GM21526 (cell line): Measurements from ENCODE around the gene GAB4.
"Not testable (repeated sequence)": the region's sequence is repeated elsewhere in the genome, so short reads cannot be mapped to it uniquely, and the experiment has no call there.

Experiments used
- ATAC-seq: cut with Tn5 transposase; IDR thresholded peaks from one replicate; pipeline ENCODE4 v1.9.1; 2021; ENCODE audit warnings: moderate library complexity; ENCODE audit not compliant: unreplicated experiment, low FRiP score

GAB4 gene, protein sequence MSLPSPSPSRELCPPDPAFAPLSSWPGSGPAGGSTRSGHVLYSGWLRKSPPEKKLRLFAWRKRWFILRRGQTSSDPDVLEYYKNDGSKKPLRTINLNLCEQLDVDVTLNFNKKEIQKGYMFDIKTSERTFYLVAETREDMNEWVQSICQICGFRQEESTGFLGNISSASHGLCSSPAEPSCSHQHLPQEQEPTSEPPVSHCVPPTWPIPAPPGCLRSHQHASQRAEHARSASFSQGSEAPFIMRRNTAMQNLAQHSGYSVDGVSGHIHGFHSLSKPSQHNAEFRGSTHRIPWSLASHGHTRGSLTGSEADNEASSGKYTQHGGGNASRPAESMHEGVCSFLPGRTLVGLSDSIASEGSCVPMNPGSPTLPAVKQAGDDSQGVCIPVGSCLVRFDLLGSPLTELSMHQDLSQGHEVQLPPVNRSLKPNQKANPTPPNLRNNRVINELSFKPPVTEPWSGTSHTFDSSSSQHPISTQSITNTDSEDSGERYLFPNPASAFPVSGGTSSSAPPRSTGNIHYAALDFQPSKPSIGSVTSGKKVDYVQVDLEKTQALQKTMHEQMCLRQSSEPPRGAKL

DNA sequence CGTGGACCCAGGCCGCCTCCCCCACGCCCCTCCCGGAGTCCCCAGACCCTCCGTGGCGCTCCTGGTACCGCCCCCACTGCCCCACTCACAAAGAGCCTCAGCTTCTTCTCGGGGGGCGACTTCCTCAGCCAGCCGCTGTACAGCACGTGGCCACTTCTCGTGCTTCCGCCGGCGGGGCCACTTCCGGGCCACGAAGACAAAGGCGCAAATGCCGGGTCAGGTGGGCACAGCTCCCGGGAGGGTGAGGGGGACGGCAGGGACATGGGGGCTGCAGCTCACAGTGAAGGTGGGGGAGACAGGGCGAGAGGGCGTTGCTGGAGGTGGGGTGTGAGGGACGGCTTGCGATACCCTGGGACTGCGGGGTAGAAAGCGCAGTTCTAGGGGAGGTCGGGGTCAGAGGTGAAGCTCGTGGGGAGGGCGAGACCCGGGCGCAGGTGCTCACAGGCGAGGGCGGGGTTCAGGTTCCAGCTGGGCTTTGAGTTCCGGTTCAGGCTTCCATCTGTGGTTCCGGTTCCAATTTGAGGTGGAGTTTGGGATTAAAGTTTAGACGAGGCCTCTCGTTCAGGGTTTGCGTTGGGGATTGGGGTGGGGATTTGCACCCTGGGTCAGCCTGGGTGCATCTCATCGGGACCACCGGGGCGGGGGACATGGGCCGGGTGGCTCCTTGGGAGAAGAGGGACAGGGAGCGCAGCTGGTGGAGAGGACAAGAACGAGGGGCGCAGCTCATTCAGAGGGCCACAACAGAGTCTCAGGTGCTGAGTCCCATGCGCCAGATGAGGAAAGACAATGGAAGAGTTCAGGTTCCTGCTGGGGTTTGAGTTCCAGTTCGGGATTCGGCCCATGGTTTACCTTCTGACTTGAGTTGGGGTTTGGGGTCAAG, at the start of gene GAB4:
Gene GAB4 (minus strand): TSS at position 371 of the 880 bp plus-strand sequence. CDS start 108 bp downstream, at position 263.
- ATAC-seq: no peak

DNA sequence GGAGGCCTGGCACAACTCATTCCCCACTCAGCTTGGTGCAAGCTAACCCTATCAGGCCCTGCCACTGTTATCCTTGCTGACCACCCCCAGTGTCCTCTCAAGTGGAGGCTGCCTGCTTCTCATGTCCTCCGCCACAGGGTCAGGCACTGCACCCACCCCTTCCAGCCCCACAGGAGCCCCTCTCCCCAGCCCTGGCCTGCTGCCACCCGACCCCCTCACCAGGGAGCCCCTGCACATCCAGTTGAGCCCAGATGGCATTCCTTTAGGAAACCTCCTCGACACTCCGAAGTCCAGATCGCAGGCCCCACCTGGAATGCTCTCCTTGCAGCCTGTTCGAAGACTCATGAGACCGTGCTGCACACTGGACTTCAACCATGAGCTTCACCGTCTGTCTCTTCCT, 48.8 kb upstream of the GAB4 start:
- ATAC-seq: no peak

DNA sequence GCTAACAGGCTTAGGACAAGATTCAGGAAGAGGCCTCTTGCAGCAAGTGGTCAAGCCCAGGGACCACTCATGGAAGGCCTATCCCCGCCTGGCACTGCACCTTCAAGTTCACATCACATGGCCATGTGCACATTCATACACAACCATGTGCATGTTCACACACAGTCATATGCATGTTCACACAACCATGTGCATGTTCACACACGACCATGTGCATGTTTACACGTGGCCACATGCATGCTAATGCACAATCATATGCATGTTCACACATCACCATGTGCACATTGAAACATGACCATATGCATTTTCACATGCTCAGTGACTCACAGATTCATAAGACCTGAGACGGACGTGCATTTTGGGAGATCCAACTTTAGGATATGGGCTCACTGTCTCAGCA, 48.0 kb upstream of the GAB4 start:
- no peak for ATAC-seq

DNA sequence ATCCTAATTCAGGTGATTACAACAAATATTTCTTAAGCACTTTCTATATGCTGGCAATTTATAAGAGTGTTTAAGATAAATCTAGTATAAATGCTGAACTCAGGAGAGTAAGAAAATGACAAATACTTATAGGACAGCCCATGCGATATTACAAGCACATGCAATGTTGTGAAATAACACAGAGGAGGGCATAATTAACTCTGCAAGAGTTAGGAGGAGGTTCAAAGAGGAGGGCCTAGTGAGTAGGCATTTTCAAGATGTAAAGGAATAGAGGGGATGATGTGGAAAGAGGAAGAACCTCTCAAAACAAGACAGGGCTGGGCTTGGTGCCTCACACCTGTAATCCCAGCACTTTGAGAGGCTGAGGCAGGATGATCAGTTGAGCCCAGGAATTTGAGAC, 39.6 kb upstream of the GAB4 start:
- no peak for ATAC-seq

DNA sequence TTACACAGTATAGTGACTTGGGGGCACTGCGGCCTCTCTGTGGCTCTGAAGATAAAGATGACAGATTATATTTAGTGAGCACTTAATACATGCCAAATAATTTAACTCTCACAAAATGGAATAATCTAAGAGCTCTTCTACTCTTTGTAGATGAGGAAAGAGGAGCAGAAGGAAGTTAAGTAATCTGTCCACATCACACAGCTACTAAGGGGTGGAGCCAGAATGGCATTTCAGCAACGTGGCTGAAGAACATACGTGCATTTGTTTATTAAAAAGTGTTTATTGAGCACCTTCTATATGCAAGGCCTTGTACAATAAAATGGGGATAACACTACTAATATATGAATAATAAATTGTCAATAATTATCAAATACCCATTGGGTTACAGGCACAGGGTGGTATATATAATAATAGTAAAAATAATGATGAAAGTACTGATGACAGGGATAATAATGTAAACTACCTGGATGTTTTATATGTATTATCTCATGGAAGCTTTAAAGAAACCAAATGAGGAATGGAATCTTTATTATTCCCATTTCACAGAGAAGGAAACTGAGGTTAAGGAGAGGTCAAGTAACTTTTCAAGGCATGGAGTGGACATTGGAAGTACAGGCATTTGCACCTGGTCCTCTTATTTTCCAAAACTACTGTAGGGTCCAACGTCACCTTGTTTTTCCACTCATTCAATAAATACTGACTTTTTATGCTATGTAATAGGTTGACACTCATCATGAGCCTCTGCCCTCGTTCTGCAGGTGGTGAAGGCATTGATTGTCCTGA, 38.7 kb upstream of the GAB4 start:
- no peak for ATAC-seq

DNA sequence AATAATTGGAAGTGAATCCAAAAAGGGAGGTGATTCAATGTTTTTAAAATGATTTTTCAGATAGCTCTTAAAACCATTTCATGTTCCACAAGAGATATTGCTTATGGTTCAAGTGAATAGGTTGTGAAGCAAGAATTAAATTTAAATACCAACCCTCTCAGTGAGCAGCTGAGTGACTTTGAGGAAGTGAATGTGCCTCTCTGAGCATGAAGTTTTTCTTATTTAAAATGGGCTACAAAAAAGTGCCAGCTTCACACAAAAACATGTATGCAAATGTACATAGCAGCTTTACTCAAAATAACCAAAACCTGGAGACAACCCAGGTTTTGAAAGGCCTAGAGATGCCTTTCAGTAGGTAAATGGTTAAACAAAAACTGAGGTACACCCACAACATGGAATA, 35.5 kb upstream of the GAB4 start:
- ATAC-seq: no peak

DNA sequence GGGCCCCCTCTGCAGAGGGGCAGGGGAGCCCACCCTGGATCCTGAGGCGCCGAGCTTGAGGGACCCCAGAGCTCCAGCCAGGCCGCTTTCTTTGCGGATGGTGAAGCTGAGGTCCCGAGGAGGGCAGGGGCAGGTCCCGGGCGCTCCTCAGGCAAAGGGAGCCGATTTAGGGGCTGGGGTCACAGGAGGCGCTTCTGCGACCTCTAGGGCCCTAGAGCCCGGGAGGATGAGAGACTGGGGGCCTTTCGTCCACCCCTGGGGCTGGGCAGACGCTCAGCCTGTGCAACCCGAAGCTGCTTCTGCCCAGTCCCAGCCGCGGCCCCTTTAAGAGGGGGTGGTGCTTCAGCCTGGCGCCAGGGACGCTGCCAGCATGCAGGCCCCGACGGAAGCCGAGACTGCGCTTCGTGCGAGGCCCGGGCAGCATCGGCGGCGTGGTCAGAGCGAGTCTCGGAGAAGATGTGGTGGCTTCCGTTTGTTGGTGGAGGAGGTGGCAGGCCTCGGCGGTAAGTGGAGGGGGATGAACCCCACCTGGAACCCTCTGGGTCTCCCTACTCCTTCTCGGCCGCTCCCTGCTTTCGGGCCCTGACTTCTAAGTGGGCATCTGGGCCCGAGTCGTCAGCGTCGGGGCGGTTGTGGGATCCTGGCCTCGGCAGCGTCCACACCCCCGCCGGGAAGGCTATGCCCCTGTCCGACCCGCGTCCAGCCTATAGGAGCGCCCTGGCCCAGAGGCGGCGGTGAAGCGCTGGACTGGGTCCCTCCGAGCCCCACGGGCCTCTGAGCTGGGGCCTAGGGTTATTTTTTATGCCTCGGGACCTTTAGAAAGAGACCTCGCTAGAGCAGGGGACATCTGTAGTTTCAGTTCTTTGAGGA, 29.1 kb upstream of the GAB4 start:
- ATAC-seq: peak; percentile 63

DNA sequence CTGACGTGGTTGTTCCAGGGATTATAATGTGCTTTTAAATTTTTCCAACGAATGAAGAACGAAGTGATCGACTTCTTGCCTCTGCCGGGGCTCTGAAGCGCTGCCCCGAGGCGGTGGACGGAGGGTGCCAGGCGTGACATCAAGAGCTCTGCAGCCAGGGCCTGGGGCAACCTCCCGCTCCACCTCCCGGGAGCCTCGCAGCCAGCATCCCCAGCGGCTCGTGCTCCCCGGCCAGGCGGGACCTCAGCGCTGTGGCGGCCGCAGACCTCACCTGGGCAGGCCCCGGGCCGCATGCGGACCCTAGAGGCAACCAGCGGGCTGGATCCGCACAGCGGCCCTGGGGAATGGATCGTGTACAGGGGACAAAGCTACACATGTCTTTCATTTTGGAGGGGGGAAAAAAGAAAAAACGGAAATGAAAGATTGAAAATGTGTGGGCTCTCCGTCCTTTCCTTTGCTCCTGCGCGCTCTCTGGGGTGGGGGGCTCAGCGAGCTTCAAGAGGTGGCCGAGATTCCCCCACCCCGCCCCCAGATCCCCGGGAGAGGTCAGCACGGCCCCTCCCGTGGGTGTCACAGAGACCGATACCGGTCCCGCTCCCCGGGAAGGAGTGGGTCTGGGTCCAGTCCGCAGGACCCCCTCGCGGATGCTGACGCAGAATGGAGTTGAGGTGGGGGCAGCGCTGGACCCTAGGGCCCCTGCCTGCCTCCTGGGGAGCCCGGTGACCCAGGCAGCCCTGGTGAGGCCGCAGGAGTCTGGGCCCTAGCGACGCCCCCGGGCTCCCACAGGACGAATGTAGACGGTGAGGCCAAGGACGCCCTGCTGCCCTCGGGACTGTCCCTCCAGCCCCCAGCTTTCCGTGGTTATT, 28.2 kb upstream of the GAB4 start:
- not testable (repeated sequence) for ATAC-seq

DNA sequence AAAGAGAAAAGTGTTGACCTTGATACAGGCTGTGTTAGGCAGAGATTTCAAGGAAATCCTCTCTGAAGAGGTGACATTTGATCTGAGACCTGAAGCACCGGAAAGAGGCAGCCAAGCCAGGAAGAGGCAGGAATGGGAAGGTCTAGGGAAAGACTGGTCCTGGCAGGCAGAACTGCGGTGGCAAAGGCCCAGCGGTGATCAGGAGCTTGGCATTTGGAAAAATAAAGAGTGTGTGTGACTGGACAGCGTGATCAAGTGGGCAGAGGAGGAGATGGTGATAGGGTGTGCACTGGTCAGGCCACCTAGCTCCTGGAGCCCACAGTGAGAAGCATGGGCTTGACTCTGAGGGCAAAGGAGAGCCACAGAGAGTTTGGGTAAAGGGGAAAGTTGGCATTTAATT, 27.2 kb upstream of the GAB4 start:
- no peak for ATAC-seq

DNA sequence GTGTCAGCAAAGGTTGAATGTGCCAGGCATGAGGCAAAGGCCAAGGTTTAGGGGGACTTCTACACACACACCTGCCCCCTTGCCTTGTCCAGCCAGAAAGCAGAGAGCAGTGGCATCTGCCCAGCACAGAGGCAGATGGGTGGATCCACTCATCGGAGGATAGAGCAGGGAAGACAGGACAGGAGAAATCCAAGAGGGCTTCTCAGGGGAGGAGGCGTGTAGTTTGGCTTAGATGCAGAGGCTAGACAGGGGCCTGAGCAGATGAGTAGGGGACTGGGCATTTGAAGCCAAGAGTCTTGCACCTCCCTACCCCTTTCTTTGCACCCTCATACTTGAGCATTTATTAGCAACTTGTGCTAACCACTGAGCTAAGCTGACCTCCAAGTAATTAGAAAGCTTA, 26.5 kb upstream of the GAB4 start:
- not testable (repeated sequence) for ATAC-seq

DNA sequence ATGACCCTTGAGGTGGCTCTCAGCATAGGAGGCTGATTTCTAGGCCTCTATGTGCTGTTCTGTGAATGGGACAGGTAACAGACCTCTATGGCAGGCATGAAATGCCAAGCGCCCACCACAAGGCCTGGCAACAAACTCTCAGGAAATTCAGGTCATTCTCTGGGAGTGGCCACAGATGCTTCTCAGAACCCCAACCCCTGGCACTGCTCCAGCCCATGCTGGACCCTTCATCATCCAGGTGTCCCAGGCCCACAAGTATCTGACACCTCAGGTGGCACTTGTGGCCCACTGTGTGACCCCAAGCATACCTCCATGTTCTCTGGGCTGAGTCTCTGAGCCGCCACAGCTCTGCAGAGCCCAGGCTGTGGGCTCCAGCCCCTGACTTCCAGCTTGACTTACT, 24.3 kb upstream of the GAB4 start:
- ATAC-seq: not testable (repeated sequence)

DNA sequence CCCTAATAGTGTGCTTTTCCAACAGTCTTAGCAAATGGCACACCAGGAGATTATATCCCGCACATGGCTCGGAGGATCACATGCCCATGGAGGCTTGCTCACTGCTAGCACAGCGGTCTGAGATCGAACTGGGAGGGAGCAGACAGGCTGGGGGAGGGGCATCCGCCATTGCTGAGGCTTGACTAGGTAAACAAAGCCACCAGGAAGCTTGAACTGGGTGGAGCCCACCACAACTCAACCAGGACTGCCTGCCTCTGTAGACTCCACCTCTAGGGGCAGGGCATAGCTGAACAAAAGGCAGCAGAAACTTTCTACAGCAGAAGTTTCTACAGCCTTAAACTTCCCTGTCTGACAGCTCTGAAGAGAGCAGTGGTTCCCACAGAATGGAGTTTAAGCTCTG, 16.4 kb upstream of the GAB4 start:
- not testable (repeated sequence) for ATAC-seq

DNA sequence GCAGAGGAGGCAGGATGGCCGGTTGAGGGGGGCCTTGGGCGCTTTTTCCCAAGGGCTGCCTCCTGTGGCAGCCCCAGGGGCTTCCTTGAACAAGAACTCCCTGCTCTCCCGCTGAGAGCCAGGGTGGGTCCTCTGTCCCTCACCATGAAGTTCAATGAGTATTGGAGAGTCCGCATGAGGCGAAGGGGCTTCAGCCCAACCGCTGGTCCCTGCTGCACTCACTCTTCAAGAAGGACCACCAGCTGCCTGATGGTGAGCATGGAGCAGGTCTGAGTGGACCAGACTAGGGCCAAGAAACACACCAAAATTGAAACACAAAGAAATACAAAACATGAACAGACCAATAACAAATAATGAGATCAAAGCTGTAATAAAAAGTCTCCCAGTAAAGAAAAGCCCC, 7.5 kb upstream of the GAB4 start:
- not testable (repeated sequence) for ATAC-seq

DNA sequence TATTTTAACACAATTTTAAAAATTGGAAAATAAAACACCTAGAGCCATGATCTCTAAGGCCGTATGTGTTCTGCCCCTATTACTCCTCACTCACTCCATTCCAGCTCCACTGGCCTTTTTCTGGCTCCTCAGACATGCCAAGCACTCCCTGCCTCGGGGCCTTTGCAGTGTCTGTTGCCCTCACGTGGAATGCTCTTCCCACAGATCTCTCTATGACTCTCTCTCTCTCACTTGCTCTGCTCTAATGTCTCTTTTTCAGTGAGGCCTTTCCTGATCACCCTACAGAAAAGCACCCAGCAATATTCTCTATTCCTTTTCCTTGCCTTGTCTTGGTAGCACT, 6.0 kb upstream of the GAB4 start:
- not testable (repeated sequence) for ATAC-seq

DNA sequence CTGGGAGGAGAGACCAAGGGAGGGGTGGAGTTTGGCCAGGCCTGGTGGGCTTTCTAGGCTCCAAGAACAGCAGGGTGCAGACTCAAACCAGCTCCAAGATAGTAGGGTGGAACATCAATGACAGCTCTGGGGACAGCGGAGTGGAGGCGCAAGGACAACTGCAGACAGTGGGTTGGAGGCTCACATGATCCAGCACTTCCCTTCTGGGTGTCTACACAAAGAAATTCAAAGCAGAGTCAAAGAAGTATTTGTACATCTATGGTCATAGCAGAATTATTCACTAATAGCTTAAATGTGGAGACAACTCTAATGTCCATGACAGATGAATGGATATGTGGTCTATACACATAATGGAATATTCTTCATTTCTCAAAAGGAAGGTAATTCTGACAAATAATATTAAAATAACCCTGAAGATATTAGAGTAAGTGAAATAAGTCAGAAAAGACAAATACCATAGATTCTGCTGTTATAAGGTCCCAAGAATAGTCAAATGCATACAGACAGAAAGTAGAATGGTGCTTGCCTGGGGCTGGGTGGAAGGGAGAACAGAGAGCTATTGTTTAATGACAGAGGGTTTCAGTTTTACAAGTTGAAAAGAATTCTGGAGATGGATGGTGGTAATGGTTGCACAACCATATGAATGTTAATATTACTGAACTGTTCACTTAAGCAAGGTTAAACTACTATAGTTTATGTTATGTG, 5.5 kb upstream of the GAB4 start:
- ATAC-seq: no peak

DNA sequence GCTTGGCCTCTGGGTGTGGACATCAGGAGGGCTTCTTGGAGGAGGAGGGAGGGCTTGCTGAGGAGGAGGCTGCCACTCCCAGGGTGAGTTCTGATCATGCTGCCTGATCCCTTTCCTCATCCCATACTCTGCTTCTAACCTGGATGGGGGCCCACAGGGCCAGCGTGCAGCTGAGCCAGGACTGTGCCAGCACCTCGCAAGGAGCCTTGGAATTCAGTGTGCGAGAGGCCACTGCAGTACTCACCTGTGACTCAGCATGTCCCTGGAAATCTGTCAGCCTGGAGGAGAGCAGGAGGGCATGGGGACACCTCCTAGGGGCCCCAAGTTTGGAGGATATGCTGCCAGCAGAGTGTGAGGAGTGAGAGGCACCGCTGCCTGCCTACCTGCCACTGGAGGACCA, 4.2 kb upstream of the GAB4 start:
- ATAC-seq: no peak

DNA sequence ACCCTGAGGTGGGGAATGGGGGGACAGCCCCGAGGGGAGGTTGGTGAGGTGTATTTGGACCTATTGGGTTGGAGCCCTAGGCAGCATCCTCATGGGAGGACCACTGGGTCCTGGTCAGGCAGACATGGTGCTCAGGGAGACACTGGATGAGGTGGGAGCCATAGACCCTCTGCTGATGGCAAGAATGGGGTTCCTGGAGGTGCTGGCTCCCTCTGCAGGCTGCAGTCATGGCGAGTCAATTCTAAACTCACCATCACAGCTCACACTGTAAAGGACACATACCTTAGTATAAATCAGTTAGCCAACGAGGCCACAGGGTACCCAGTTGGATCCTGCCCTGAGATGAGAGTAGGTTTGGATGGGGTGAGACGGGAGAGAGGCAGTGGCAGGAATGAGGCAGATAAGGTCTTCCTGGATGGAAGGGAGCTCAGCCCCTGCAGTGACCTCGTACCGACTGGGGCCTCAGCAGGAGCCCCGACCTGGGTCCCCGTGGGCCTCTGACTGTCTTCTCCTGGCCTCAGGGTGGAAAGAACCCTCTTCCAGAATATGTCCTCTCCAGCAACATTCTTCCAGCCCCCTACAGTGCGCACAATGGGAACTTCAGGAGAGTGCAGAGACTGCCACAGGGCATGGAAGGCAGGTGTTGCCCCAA, 1.7 kb upstream of the GAB4 start:
- ATAC-seq: no peak

DNA sequence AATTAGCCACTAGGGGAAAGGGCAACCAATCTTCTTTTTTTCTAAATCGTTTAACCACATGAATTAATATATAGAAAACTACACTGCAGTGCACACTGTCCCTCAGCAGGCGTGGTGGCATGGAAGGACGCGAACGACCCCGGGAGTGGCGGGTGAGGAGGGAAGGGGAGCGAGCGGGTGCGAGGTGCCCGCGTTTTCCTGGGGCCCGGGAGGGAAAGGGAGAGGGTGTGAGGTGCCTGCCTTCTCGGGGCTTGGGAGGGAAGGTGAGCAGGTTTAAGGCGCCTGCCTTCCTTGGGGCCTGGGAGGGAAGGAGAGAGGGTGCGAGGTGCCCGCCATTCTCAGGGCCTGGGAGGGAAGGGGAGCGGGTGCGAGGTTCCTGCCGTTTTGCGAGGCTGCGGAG, 765 bp downstream of the GAB4 start:
- no peak for ATAC-seq
